Body of pancreas (tissue), 4 donors: ENCODE results near the gene NEURL1. TPM values are rescaled to one million over a fixed set of nuclear protein-coding genes. Genes with fewer than 3 reads are reported as not detected.
A peak's percentile ranks its signal among the peaks of the same experiment; 100 is the strongest.

Experiments used
- ATAC-seq: fragments of 150-250 bp; one replicate; pipeline ENCODE4 v1.9.1; 2016
- DNase-seq, 4 donors: peaks; one replicate each; pipeline ENCODE4 v3.0.0-alpha.2; 2019
- H3K27ac ChIP-seq, 4 donors: fragments of 200-600 bp; sonication (generic); 1 replicate in 3 of 4; 2 replicates in 1 of 4; pipeline versions ENCODE4 v1.5.1 to v1.6.1; 2016 to 2019; ENCODE audit warnings: mild to moderate bottlenecking in 1 of 4, mixed read lengths in 1 of 4, moderate library complexity in 1 of 4
- H3K27me3 ChIP-seq, 2 donors: fragments of 200-600 bp; sonication (generic); one replicate each; pipeline ENCODE4 v1.6.0; 2016; ENCODE audit warnings: mild to moderate bottlenecking in 1 of 2
- H3K36me3 ChIP-seq, 2 donors: fragments of 200-600 bp; sonication (generic); replicated peaks in 1 of 2; 2 replicates each; pipeline ENCODE4 v1.5.1; 2016; ENCODE audit warnings: low read depth in 2 of 2; ENCODE audit not compliant: insufficient read depth in 1 of 2
- H3K4me1 ChIP-seq: fragments of 200-600 bp; sonication (generic); one replicate; pipeline ENCODE4 v1.6.0; 2016
- H3K4me3 ChIP-seq, 2 donors: fragments of 200-600 bp; sonication (generic); 1 replicate in 1 of 2; 2 replicates in 1 of 2; pipeline ENCODE4 v1.5.1; 2016 to 2019
- H3K9me3 ChIP-seq, 3 donors: fragments of 200-600 bp; sonication (generic); 1 replicate in 2 of 3; 2 replicates in 1 of 3; pipeline ENCODE4 v1.5.1; 2016
- POLR2A ChIP-seq, 3 donors: fragments of 450-650 bp; IDR thresholded peaks; one replicate each; pipeline ENCODE4 v1.6.1; 2016; ENCODE audit warnings: antibody characterized with exemption in 3 of 3, mild to moderate bottlenecking in 2 of 3
- WGBS, 2 donors: methylation state at CpG; one replicate each; pipeline ENCODE4 v1.1.5; 2017; 5-methylcytosine and 5-hydroxymethylcytosine counted together
- intact Hi-C: fragments of 100-400 bp; cut with DNase I; formaldehyde crosslinking; loops from one replicate; pipeline ENCODE4 v1.15.1; 2023
- total RNA-seq, 2 donors: library from RNA; depleted of rRNA; stranded (reverse); fragments of >200 nt; gene quantifications; one replicate each; pipeline ENCODE4 v1.1.0, GENCODE V29; 2016
- TF ChIP-seq, protein P1 (sequence below), 7 experiments: fragments of 450-650 bp in 4 of 7; fragments of 200-600 bp in 3 of 7; sonication (generic) in 3 of 7; IDR thresholded peaks; one replicate each; pipeline ENCODE4 v1.5.1; 2016 to 2019; ENCODE audit warnings: antibody characterized with exemption in 7 of 7

NEURL1 gene
- total RNA-seq, 2 donors from 2014 or later: 25.1 to 25.7 TPM

- H3K27me3 ChIP-seq: no peaks in the 10 kb centered on the region
- no peaks in the 10 kb centered on the region for H3K36me3 ChIP-seq
- H3K4me1 ChIP-seq: peaks cover 35% of the 10 kb centered on the region
- ATAC-seq (no peak), DNase-seq (peak in 1 of 4 donors; percentile 65)
- peaks cover 0 to 5% (median 0%) of the 10 kb centered on the region in 3 donors for H3K9me3 ChIP-seq
- TF ChIP-seq, protein P1, sequence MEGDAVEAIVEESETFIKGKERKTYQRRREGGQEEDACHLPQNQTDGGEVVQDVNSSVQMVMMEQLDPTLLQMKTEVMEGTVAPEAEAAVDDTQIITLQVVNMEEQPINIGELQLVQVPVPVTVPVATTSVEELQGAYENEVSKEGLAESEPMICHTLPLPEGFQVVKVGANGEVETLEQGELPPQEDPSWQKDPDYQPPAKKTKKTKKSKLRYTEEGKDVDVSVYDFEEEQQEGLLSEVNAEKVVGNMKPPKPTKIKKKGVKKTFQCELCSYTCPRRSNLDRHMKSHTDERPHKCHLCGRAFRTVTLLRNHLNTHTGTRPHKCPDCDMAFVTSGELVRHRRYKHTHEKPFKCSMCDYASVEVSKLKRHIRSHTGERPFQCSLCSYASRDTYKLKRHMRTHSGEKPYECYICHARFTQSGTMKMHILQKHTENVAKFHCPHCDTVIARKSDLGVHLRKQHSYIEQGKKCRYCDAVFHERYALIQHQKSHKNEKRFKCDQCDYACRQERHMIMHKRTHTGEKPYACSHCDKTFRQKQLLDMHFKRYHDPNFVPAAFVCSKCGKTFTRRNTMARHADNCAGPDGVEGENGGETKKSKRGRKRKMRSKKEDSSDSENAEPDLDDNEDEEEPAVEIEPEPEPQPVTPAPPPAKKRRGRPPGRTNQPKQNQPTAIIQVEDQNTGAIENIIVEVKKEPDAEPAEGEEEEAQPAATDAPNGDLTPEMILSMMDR (IDR thresholded peaks at IDR 0.05): no peak
- no peak for TF ChIP-seq POLR2A (IDR thresholded peaks at IDR 0.05)
- H3K4me3 ChIP-seq: no peak overlapping the region
- H3K27ac ChIP-seq: peak overlapping the region in 2 of 4 donors; percentile 12 to 36
- WGBS, 2 donors: 93 to 95% methylated on average over 10 of the region's 10 CpGs
- intact Hi-C loops: no loop called here
These were observed 64.0 kb downstream of the NEURL1 start for GRCh38 chr10:103557455-103557854.

- peaks cover 0 to 5% (median 0%) of the 10 kb centered on the region in 3 donors for H3K9me3 ChIP-seq
- TF ChIP-seq, protein P1 (IDR thresholded peaks at IDR 0.05): no peak
- TF ChIP-seq POLR2A (IDR thresholded peaks at IDR 0.05): no peak
- ATAC-seq (no peak), DNase-seq (no peak)
- H3K4me1 ChIP-seq: peaks cover 38% of the 10 kb centered on the region
- no peaks in the 10 kb centered on the region for H3K36me3 ChIP-seq
- 73 to 89% methylated on average over 9 of the region's 9 CpGs for WGBS, 2 donors
- H3K4me3 ChIP-seq: no peak overlapping the region
- H3K27me3 ChIP-seq: no peaks in the 10 kb centered on the region
- H3K27ac ChIP-seq: no peak overlapping the region
- intact Hi-C loops: no loop called here
These were observed 65.4 kb downstream of the NEURL1 start for GRCh38 chr10:103558911-103559310.

- ATAC-seq (no peak), DNase-seq (no peak)
- Histone ChIP-seq H3K4me1 (peaks cover 47% of the 10 kb centered on the region), H3K36me3 (no peaks in the 10 kb centered on the region), H3K27me3 (no peaks in the 10 kb centered on the region), H3K4me3 (no peak overlapping the region), H3K9me3 (peaks cover 0 to 5% (median 0%) of the 10 kb centered on the region in 3 donors), H3K27ac (no peak overlapping the region)
- 66 to 80% methylated on average over 9 of the region's 9 CpGs for WGBS, 2 donors
- intact Hi-C loops: no loop called here
- no peak for TF ChIP-seq POLR2A (IDR thresholded peaks at IDR 0.05)
- TF ChIP-seq, protein P1 (IDR thresholded peaks at IDR 0.05): no peak
These were observed 66.3 kb downstream of the NEURL1 start for GRCh38 chr10:103559776-103560175.

- no peak for TF ChIP-seq POLR2A (IDR thresholded peaks at IDR 0.05)
- TF ChIP-seq, protein P1 (IDR thresholded peaks at IDR 0.05): no peak
- no peaks in the 10 kb centered on the region for H3K36me3 ChIP-seq
- DNase-seq (peak in 1 of 4 donors; percentile 40), ATAC-seq (no peak)
- H3K27me3 ChIP-seq: no peaks in the 10 kb centered on the region
- no peak overlapping the region for H3K4me3 ChIP-seq
- H3K27ac ChIP-seq: no peak overlapping the region
- intact Hi-C loops: no loop called here
- peaks cover 0 to 5% (median 0%) of the 10 kb centered on the region in 3 donors for H3K9me3 ChIP-seq
- WGBS, 2 donors: 53 to 55% methylated on average over 7 of the region's 7 CpGs
- H3K4me1 ChIP-seq: peaks cover 43% of the 10 kb centered on the region
These were observed 67.4 kb downstream of the NEURL1 start for GRCh38 chr10:103560886-103561285.

DNA sequence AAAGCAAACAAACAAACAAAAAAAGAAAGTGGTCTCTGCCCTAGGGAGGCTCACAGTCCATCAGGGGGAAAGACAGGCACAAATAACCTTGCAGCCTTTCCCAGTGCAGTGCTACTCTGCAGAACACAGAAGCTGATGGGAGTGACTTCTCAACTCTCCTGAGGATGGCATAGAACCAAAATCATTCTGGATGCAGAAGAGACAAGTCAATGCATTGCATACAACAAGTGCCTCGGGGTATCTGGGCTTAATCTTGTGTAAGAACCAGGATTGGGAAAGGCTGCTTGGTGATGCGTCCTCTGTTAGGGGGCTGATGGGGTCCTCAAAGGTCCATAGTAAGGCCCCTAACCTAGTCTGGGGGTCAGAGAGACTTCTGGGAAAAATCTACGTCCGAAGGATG is 68.9 kb downstream of the NEURL1 start:
- ATAC-seq (no peak), DNase-seq (no peak)
- WGBS, 2 donors: 65 to 83% methylated on average over 4 of the region's 4 CpGs
- TF ChIP-seq, protein P1 (IDR thresholded peaks at IDR 0.05): no peak
- no peak for TF ChIP-seq POLR2A (IDR thresholded peaks at IDR 0.05)
- Histone ChIP-seq H3K36me3 (no peaks in the 10 kb centered on the region), H3K9me3 (peaks cover 0 to 5% (median 0%) of the 10 kb centered on the region in 3 donors), H3K27me3 (no peaks in the 10 kb centered on the region), H3K4me1 (peaks cover 29% of the 10 kb centered on the region), H3K27ac (no peak overlapping the region), H3K4me3 (no peak overlapping the region)
- intact Hi-C loops: no loop called here
